WI38 (cell line): Measurements from ENCODE around the gene IFT22.
A peak's percentile ranks its signal among the peaks of the same experiment; 100 is the strongest.

Source experiments
- H3K4me3 ChIP-seq: 2 replicates; pipeline ENCODE4 v1.5.1; 2011; ENCODE audit warnings: low read depth, mild to moderate bottlenecking, control low read depth, low read length
- TF ChIP-seq, protein P1 (sequence below): IDR thresholded peaks from 2 replicates; pipeline ENCODE4 v1.5.1; 2012; ENCODE audit warnings: low read depth, mild to moderate bottlenecking, control low read depth, low read length

Gene IFT22

DNA sequence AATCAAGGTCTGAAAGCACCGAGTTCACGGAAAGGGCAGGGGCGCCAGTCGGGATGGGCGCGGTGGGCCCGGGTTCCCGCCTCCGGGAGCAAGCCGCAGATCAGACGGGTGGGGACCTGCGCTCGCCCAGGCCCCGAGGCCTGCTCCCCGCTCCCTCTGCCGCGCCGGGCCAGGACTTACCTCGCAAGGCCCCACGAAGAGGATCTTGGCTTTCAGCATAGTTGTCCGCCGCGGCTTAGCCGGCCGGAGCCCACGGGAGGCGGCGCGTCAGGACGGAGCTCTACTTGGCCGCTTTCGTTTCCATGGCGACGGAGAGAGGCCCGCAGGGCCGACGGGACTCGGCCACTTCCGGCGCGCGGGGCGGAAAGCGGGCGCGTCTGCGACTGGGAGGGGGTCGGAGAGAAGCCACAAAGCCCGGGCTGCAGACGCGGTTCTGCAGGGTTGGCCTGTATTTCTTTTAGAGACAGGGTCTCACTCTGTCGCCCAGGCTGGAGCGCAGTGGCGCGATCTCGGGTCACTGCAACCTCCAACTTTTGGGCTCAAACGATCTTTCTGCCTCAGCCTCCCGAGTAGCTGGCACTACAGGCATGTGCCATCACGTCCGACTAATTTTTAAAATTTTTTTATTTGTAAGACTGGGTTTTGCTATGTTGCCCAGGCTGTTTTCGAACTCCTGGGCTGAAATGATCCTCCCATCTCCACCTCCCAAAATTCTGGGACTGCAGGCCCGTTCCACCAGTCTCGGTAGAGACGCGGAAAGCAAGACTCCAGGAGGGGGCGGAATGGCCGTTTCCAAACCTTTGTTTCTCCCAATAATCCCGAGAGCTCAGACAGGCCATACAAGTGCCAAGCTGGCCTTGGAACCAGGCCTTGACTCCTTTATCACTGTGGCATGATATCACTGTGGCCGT lies at the start of gene IFT22:
IFT22 (minus strand) TSS at position 322 of the 911 bp plus-strand sequence; CDS start at position 219, 103 bp downstream.
- TF ChIP-seq, protein P1, sequence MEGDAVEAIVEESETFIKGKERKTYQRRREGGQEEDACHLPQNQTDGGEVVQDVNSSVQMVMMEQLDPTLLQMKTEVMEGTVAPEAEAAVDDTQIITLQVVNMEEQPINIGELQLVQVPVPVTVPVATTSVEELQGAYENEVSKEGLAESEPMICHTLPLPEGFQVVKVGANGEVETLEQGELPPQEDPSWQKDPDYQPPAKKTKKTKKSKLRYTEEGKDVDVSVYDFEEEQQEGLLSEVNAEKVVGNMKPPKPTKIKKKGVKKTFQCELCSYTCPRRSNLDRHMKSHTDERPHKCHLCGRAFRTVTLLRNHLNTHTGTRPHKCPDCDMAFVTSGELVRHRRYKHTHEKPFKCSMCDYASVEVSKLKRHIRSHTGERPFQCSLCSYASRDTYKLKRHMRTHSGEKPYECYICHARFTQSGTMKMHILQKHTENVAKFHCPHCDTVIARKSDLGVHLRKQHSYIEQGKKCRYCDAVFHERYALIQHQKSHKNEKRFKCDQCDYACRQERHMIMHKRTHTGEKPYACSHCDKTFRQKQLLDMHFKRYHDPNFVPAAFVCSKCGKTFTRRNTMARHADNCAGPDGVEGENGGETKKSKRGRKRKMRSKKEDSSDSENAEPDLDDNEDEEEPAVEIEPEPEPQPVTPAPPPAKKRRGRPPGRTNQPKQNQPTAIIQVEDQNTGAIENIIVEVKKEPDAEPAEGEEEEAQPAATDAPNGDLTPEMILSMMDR: peak; percentile 22; the same call in 1 of the 2 replicates
- peak within 1 kb of the TSS; percentile 83 for H3K4me3 ChIP-seq

DNA sequence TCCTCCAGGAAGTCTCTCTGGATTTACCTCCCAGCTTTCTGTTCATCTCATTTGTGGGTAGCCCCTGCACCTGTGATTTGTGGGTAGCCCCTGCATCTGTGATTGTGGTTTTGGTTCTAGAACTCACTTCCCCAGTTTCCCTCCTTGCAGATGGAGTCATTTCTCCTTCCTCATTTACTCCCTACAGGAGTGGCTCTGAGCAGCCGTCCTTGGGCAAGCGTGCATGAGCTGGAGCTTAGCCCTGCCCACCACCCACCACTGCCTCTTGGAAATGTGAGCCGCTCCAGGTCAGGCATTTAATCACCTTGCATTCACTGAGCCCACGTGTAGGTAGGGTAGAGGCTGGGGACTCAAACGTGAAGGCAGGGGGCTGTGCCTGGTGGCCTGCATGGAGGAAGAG lies 49.2 kb upstream of the IFT22 start:
- H3K4me3 ChIP-seq: no peak overlapping the region
- TF ChIP-seq, protein P1: no peak

DNA sequence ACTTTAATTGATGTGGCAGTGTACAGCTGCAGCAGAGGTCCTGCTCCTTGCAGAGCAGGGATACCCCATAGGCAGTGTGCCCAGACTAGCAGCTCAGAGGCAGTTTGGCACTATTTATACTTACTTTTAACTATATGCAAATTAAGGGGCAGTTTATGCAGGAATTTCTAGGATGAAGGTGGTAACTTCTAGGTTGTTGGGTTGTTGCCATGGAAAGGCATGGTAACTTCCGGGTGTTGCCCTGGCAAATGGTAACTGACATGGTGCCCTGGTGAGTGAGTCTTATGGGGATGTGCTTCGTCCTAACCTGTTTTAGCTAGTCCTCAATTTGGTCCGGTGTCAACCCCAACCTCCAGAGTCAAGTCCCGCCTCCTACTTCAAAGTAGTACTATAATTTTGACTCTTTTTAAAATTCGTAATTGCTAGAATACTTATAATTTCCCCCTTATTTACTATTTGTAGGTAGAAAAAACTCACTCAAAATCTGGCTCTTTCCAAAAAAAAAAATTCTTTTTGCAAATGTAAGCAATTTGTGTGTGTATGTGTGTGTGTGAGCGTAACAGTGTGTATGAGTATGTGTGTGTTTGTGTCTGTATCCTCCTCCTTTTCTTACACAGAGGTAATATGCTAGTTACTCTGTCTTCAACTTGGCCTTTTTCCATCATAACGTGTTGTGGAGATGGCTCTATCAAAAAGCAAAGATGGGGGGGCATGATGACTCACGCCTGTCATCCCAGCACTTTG lies 47.0 kb upstream of the IFT22 start:
- H3K4me3 ChIP-seq: no peak overlapping the region
- TF ChIP-seq, protein P1: no peak

DNA sequence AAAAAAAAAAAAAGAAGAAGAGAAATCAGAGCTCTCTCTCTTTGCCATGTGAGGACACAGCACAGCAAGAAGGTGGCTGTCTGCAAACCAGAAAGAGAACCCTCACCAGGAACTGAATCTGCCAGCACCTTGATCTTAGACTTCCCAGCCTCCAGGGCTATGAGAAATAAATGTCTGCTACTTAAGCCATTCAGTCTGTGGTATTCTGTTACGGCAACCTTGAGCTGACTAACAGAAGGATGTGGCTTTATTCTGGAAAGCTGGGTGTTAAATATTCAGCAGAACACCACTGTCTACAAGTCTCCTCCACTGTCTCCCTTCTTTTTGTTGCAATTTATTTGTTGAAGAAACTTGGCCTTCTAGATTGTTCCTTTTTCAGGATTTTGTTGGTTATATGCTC lies 46.1 kb upstream of the IFT22 start:
- TF ChIP-seq, protein P1: no peak
- H3K4me3 ChIP-seq: no peak overlapping the region

DNA sequence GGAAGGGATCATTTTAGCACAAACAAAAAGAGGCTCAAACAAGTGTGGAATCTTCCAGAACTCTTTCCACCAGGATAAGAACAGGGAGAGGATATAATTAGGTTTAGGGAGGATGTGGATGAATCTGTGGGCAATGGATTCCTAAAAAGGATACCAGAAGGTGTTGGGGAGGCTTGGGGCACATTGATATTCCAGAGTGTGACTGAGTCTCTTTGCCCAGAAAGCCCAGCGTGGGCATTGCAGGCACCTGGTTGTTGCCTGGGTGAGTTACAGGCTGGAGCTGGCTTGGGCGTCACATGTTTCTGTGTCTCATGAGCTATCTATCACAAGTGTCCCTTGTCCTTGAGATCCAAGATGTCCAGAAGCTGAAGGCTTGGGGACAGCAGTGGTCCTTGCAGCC lies 44.3 kb upstream of the IFT22 start:
- TF ChIP-seq, protein P1: no peak
- no peak overlapping the region for H3K4me3 ChIP-seq

DNA sequence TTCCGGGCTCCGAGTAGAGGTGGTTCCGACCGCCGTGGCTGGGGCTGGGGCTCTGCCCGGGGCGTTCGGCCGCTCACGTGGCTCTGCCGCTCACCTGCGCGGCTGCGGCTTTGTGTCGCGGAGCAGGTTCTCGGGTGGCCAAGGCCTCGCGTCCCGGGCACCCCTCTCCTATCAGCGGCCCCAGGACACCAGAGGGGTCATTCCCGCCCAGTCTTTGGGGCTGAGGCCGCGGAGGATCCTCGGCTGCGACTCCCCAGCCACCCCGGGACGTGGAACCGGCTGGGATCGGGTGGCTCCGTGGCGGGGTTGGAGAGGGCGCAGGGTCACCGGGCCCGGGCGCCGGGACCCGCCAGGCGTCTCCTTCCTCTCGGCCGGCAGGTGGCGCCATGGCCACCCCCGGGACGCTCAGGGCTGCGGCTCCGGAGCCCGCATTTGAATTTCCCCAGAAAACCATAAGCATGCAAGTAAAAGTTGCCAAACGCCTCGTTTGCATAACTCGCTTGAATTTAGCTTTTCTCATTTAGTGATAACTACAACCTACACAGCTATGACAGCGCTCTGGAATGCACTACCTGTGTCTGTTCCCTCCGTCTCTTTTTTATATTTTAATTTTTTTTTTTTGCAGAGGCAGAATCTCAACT lies 42.2 kb upstream of the IFT22 start:
- peak overlapping the region; percentile 20; the same call in 1 of the 2 replicates for H3K4me3 ChIP-seq
- TF ChIP-seq, protein P1: peak; percentile 85
